ENCODE measurements around the gene ACAN. TPM values are rescaled to one million over a fixed set of nuclear protein-coding genes. Genes with fewer than 3 reads are reported as not detected.

The ACAN gene
- total and polyA plus RNA-seq, 8 donors, result 0.52 to 1.4 (median 0.91) TPM

- DNase-seq (no peak), ATAC-seq (no peak)
- Histone ChIP-seq H3K36me3 (no peaks in the 10 kb centered on the region), H3K27ac (no peak overlapping the region), H3K4me3 (no peak overlapping the region), H3K9me3 (no peaks in the 10 kb centered on the region), H3K27me3 (peaks cover 0 to 8% of the 10 kb centered on the region in 2 donors), H3K4me1 (no peaks in the 10 kb centered on the region)
- intact Hi-C loops (cut with DNase I), result no loop called here
- TF ChIP-seq CTCF (IDR thresholded peaks at IDR 0.05), result no peak
Measured at GRCh38 chr15:88830016-88830415, 26.8 kb downstream of the ACAN start.

GRCh38 chr15:88832820-88833730 is 29.8 kb downstream of the ACAN start:
- no peak overlapping the region for H3K4me3 ChIP-seq
- no peak for TF ChIP-seq CTCF (IDR thresholded peaks at IDR 0.05)
- intact Hi-C loops (cut with DNase I), result no loop called here
- DNase-seq, result no peak
- H3K4me1 ChIP-seq, result no peaks in the 10 kb centered on the region
- H3K27ac ChIP-seq, result no peak overlapping the region
- H3K9me3 ChIP-seq, result no peaks in the 10 kb centered on the region
- H3K36me3 ChIP-seq, result no peaks in the 10 kb centered on the region
- ATAC-seq, result no peak
- no peaks in the 10 kb centered on the region for H3K27me3 ChIP-seq

- H3K27me3 ChIP-seq, result no peaks in the 10 kb centered on the region
- no peaks in the 10 kb centered on the region for H3K36me3 ChIP-seq
- H3K27ac ChIP-seq, result no peak overlapping the region
- DNase-seq (no peak), ATAC-seq (no peak)
- H3K9me3 ChIP-seq, result no peaks in the 10 kb centered on the region
- H3K4me3 ChIP-seq, result no peak overlapping the region
- intact Hi-C loops (cut with DNase I), result no loop called here
- no peak for TF ChIP-seq CTCF (IDR thresholded peaks at IDR 0.05)
- H3K4me1 ChIP-seq, result no peaks in the 10 kb centered on the region
Measured at GRCh38 chr15:88833731-88834100, 30.5 kb downstream of the ACAN start.

- Histone ChIP-seq H3K27ac (no peak overlapping the region), H3K27me3 (no peaks in the 10 kb centered on the region), H3K9me3 (no peaks in the 10 kb centered on the region), H3K36me3 (no peaks in the 10 kb centered on the region), H3K4me3 (no peak overlapping the region), H3K4me1 (no peaks in the 10 kb centered on the region)
- ATAC-seq, result peak; percentile 58
- DNase-seq, result peak in 2 of 4 donors; percentile 11 to 36
- intact Hi-C loops (cut with DNase I), result no loop called here
- peak; percentile 16 to 27 for TF ChIP-seq CTCF (IDR thresholded peaks at IDR 0.05)
Measured at GRCh38 chr15:88834211-88834812, 31.1 kb downstream of the ACAN start.

DNA sequence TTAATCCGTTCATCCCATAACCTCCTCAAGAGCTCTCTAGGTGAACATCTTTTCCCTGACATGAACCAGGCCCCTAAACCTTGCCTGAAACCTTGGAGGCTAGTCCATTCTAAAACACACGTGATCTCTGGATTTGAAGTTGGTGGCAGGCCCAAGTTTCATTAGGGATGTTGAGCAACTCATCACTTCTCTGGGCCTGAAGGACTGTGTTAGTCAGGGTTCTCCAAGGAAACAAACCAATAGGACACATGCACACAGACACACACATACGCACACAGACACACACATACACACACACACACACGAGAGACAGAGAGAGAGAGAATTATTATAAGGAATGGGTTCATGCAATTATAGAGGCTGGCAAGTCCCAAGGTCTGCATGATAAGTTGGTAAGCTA is 31.9 kb downstream of the ACAN start:
- TF ChIP-seq CTCF (IDR thresholded peaks at IDR 0.05), result no peak
- DNase-seq, result no peak
- Histone ChIP-seq H3K36me3 (no peaks in the 10 kb centered on the region), H3K27me3 (no peaks in the 10 kb centered on the region), H3K4me1 (no peaks in the 10 kb centered on the region), H3K27ac (no peak overlapping the region), H3K4me3 (no peak overlapping the region), H3K9me3 (no peaks in the 10 kb centered on the region)
- intact Hi-C loops (cut with DNase I), result no loop called here
- no peak for ATAC-seq

Measured in left lung (tissue), 10 donors.